ENCODE data around the gene NOXO1.

DNA sequence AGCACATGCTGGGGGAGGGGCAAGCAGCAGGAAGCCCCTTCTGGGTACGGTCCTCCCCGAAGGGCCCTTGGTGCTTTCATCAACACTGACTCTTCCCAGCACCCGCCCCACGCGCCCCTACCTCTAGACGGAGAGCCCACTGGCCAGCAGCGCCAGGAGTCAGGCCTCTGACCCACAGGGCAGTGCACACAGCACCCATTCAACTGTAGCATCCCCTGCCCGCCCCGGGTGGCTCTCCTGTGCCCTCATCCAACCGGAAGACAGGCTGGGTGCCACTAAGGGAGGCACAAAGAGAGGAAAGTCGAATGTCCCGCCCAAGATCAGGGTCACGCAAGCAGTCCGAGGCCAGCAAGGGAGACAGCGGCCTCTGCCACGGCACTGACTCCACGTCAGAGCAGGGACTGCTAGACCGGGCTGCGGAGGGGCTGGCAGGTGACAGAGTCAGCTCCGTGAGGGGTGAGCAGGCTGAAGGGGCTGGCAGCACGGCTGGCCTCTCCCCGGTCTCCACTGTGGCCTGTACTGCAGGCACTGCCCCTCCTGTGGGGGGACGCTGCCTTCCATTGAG is 48.1 kb downstream of the NOXO1 start:
- TF ChIP-seq EZH2 (IDR thresholded peaks at IDR 0.05; ENCODE audit: borderline replicate concordance, control insufficient read depth, low read depth, low read length), result no peak
- no peak for TF ChIP-seq POLR2A (IDR thresholded peaks at IDR 0.05; ENCODE audit: low read depth, low read length)
- TF ChIP-seq JUND (IDR thresholded peaks at IDR 0.05; ENCODE audit: low read depth, low read length), result no peak
- TF ChIP-seq NFYA (IDR thresholded peaks at IDR 0.05; ENCODE audit: borderline replicate concordance, low read depth, low read length), result no peak
- TF ChIP-seq SIN3A (IDR thresholded peaks at IDR 0.05; ENCODE audit: low read depth, low read length), result no peak
- no peak for TF ChIP-seq CTCF (IDR thresholded peaks at IDR 0.05 in 2 of 3, conservative IDR thresholded peaks at IDR 0.05 in 1 of 3; ENCODE audit: control insufficient read depth in 2 of 3, extremely low read depth in 1 of 3, insufficient read depth in 1 of 3, low read depth in 3 of 3, low read length in 3 of 3)
- TF ChIP-seq E2F4 (IDR thresholded peaks at IDR 0.05; ENCODE audit: low read depth, low read length), result no peak
- no peak for TF ChIP-seq E2F8 (IDR thresholded peaks at IDR 0.05; ENCODE audit: low read depth, partially characterized antibody)
- TF ChIP-seq, protein P1, sequence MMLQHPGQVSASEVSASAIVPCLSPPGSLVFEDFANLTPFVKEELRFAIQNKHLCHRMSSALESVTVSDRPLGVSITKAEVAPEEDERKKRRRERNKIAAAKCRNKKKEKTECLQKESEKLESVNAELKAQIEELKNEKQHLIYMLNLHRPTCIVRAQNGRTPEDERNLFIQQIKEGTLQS (IDR thresholded peaks at IDR 0.05; ENCODE audit: borderline replicate concordance, extremely low read depth, low read depth, low read length), result no peak
- no peak for TF ChIP-seq YY1 (IDR thresholded peaks at IDR 0.05; ENCODE audit: low read depth, low read length)
- TF ChIP-seq, protein P2, sequence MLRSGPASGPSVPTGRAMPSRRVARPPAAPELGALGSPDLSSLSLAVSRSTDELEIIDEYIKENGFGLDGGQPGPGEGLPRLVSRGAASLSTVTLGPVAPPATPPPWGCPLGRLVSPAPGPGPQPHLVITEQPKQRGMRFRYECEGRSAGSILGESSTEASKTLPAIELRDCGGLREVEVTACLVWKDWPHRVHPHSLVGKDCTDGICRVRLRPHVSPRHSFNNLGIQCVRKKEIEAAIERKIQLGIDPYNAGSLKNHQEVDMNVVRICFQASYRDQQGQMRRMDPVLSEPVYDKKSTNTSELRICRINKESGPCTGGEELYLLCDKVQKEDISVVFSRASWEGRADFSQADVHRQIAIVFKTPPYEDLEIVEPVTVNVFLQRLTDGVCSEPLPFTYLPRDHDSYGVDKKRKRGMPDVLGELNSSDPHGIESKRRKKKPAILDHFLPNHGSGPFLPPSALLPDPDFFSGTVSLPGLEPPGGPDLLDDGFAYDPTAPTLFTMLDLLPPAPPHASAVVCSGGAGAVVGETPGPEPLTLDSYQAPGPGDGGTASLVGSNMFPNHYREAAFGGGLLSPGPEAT (IDR thresholded peaks at IDR 0.05; ENCODE audit: low read depth), result no peak

All from GM12878 (cell line).